ENCODE measurements around the gene ATP8A2. TPM values are rescaled to one million over a fixed set of nuclear protein-coding genes. Genes with fewer than 3 reads are reported as not detected.

The ATP8A2 gene
- total RNA-seq, 1 donor from 2014 or later: 1.7 TPM

DNA sequence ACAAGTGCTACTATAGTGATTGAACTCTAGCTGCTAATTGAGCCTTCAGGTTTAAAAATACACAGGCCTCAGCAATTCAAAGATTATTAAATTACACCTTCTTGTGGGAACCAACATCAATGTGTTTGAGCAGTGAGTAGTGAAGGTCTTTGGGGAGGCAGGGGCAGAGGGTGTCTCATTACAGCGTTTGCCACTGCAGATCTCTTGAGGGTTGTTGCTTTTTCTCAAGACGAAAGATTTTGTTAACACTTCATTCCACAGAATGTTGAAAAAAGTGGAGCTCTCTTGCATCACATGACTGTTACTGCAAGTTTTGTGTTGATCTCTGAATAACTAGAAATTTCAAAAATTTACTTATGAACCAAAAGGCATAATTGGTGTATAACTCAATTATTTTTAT lies 253.6 kb downstream of the ATP8A2 start:
- TF ChIP-seq, protein P1, sequence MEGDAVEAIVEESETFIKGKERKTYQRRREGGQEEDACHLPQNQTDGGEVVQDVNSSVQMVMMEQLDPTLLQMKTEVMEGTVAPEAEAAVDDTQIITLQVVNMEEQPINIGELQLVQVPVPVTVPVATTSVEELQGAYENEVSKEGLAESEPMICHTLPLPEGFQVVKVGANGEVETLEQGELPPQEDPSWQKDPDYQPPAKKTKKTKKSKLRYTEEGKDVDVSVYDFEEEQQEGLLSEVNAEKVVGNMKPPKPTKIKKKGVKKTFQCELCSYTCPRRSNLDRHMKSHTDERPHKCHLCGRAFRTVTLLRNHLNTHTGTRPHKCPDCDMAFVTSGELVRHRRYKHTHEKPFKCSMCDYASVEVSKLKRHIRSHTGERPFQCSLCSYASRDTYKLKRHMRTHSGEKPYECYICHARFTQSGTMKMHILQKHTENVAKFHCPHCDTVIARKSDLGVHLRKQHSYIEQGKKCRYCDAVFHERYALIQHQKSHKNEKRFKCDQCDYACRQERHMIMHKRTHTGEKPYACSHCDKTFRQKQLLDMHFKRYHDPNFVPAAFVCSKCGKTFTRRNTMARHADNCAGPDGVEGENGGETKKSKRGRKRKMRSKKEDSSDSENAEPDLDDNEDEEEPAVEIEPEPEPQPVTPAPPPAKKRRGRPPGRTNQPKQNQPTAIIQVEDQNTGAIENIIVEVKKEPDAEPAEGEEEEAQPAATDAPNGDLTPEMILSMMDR (IDR thresholded peaks at IDR 0.05): no peak
- H3K4me1 ChIP-seq: no peaks in the 10 kb centered on the region
- no peaks in the 10 kb centered on the region for H3K27me3 ChIP-seq (ENCODE audit: low read depth)
- H3K9me3 ChIP-seq: no peaks in the 10 kb centered on the region
- intact Hi-C loops (cut with DNase I): no loop called here
- ATAC-seq: no peak
- DNase-seq: no peak
- H3K4me3 ChIP-seq: no peak overlapping the region
- no peak overlapping the region for H3K27ac ChIP-seq
- H3K36me3 ChIP-seq: no peaks in the 10 kb centered on the region

DNA sequence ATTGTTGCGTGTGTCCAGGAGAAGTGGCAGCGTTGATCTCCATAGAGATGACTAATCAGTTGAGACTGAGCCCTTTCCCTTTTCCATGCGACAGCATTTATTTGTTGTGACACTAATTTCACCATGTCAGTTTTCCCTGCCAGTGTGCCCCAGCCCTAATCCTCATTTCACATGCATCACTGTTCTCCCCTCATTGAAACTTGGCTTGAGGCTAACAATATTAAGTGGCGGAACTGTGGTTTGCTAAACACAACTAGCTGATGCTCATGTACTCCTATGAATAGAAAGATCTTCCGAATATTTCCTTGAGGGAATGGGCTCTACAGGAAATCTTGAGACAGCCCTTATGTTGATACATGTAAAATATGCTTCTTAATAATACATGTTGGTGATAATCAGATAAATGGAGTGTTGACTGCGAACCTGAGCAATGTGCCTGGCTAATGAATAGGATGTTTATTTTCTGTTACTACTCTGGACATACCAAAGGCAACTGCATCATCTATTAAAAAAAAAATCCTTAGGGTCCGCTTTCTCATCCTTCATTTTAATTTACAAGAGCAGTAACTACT lies 258.6 kb downstream of the ATP8A2 start:
- no peaks in the 10 kb centered on the region for H3K36me3 ChIP-seq
- DNase-seq (no peak), ATAC-seq (no peak)
- no peak overlapping the region for H3K4me3 ChIP-seq
- no peaks in the 10 kb centered on the region for H3K4me1 ChIP-seq
- TF ChIP-seq, protein P1 (IDR thresholded peaks at IDR 0.05): no peak
- intact Hi-C loops (cut with DNase I): no loop called here
- no peak overlapping the region for H3K27ac ChIP-seq
- H3K27me3 ChIP-seq (ENCODE audit: low read depth): no peaks in the 10 kb centered on the region
- no peaks in the 10 kb centered on the region for H3K9me3 ChIP-seq

DNA sequence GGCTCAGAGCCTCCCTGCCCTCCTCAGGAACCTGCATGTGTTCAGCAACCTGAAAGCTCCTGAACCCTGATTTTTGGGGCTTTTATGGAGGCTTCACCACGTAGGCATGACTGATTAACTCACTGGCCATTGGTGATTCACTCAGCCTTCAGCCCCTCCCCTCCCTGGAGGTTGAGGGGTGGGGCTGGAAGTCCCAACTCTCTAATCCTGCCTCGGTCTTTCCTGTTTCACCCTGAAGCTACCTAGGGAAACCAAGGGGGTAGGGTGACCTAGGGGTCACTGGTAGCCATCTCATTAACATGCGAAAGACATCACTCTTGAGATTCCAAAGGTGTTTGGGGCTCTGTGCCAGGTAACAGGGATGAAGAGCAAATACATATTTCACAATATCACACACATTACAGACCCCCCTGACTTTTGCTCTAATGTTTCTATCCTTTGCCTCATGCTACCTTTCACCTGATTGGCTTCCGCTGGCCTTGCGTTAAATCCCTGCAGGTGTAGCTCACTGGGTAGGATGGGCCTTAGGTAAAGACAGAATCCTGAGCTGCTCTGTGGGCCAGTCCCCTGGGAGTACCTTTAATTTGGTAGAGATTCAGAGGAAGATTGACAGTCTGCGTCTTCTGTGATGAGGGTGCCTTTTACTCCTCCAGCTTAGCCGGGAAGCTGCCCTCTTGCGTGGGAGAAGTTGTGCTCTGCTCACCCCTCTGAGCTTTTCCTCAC lies 260.6 kb downstream of the ATP8A2 start:
- no peak overlapping the region for H3K27ac ChIP-seq
- no peaks in the 10 kb centered on the region for H3K36me3 ChIP-seq
- H3K4me3 ChIP-seq: no peak overlapping the region
- intact Hi-C loops (cut with DNase I): no loop called here
- no peaks in the 10 kb centered on the region for H3K27me3 ChIP-seq (ENCODE audit: low read depth)
- DNase-seq: no peak
- peak in 1 of 2 donors; percentile 62 for ATAC-seq
- TF ChIP-seq, protein P1 (IDR thresholded peaks at IDR 0.05): no peak
- no peaks in the 10 kb centered on the region for H3K4me1 ChIP-seq
- no peaks in the 10 kb centered on the region for H3K9me3 ChIP-seq

DNA sequence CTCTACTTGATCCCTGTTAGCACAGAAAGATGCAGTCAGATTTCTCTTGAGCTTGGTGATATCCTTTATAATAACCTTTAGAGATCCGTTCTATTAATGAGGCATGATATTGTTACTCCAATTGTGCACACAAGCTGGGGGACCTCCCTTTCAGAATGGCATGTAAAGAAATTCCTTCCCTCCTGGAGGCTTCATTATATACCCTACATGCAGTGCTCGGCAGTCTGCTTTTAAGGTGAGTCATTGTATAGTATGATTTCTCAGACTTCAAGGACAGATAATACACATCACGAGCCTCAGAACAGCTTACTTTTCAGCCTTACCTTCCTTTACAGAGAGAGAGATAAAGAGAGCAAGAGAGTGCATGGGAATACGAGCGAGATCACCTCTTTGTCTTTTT lies 261.3 kb downstream of the ATP8A2 start:
- Histone ChIP-seq H3K4me3 (no peak overlapping the region), H3K9me3 (no peaks in the 10 kb centered on the region), H3K36me3 (no peaks in the 10 kb centered on the region), H3K27ac (no peak overlapping the region), H3K27me3 (ENCODE audit: low read depth) (no peaks in the 10 kb centered on the region), H3K4me1 (no peaks in the 10 kb centered on the region)
- TF ChIP-seq, protein P1 (IDR thresholded peaks at IDR 0.05): no peak
- ATAC-seq: no peak
- DNase-seq: no peak
- intact Hi-C loops (cut with DNase I): no loop called here

DNA sequence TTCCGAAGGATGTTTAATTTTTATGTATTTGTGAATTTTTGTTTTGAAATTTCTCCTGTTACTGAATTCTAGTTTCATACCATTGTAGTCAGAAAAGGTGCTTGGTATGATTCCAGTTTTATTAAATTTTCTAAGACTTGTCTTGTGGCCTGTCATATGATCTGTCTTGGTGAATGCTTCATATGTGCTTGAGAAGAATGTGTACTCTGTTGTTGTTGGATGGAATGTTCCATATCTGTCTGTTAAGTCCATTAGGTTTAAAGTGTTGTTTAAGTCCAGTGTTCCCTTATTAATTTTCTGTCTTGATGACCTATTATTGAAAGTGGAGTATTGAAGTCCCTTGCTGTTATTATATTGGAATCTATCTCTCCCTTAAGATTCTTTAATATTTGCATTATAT lies 273.9 kb downstream of the ATP8A2 start:
- Histone ChIP-seq H3K4me3 (no peak overlapping the region), H3K4me1 (no peaks in the 10 kb centered on the region), H3K9me3 (peaks cover 6% of the 10 kb centered on the region), H3K27ac (no peak overlapping the region), H3K27me3 (ENCODE audit: low read depth) (no peaks in the 10 kb centered on the region), H3K36me3 (no peaks in the 10 kb centered on the region)
- no peak for DNase-seq
- ATAC-seq: no peak
- TF ChIP-seq, protein P1 (IDR thresholded peaks at IDR 0.05): no peak
- intact Hi-C loops (cut with DNase I): no loop called here

Data from lower lobe of right lung (tissue), 2 donors.